Suprapubic skin (tissue), 4 donors: ENCODE results near the gene CDH13. TPM values are rescaled to one million over a fixed set of nuclear protein-coding genes. Genes with fewer than 3 reads are reported as not detected.
A peak's percentile ranks its signal among the peaks of the same experiment; 100 is the strongest.

Experiments used
- DNase-seq, 2 donors: peaks; one replicate each; pipeline ENCODE4 v3.0.0-alpha.2; 2019; ENCODE audit warnings: low spot score in 2 of 2
- H3K27ac ChIP-seq: fragments of 200-600 bp; sonication (generic); one replicate; pipeline ENCODE4 v1.5.1; 2019
- H3K27me3 ChIP-seq: fragments of 200-600 bp; sonication (generic); one replicate; pipeline ENCODE4 v1.5.1; 2019
- H3K36me3 ChIP-seq: fragments of 200-600 bp; sonication (generic); one replicate; pipeline ENCODE4 v1.5.1; 2019
- H3K4me1 ChIP-seq: fragments of 200-600 bp; sonication (generic); one replicate; pipeline ENCODE4 v1.5.1; 2019
- H3K4me3 ChIP-seq: fragments of 200-600 bp; sonication (generic); one replicate; pipeline ENCODE4 v1.5.1; 2019; ENCODE audit warnings: mild to moderate bottlenecking
- H3K9me3 ChIP-seq: fragments of 200-600 bp; sonication (generic); one replicate; pipeline ENCODE4 v1.5.1; 2019
- EP300 ChIP-seq: sonication (generic); formaldehyde crosslinking; IDR thresholded peaks from one replicate; pipeline ENCODE4 v1.6.1; 2017; ENCODE audit warnings: antibody characterized with exemption
- POLR2A ChIP-seq, 2 donors: fragments of 450-650 bp; IDR thresholded peaks; one replicate each; pipeline ENCODE4 v1.6.1; 2017; ENCODE audit warnings: antibody characterized with exemption in 2 of 2, mild to moderate bottlenecking in 2 of 2, moderate library complexity in 2 of 2
- POLR2AphosphoS5 ChIP-seq, 3 donors: sonication (generic); formaldehyde crosslinking; IDR thresholded peaks; one replicate each; pipeline ENCODE4 v1.6.1; 2017; ENCODE audit warnings: antibody characterized with exemption in 3 of 3
- WGBS: methylation state at CpG from one replicate; pipeline ENCODE4 v1.1.5; 2018; 5-methylcytosine and 5-hydroxymethylcytosine counted together
- total RNA-seq, 4 donors: library from RNA; depleted of rRNA; stranded (reverse); fragments of >200 nt; gene quantifications; one replicate each; pipeline ENCODE4 v1.1.0, GENCODE V29; 2016
- TF ChIP-seq, protein P1 (sequence below), 2 donors: fragments of 200-600 bp in 1 of 2; fragments of 450-650 bp in 1 of 2; sonication (generic) in 1 of 2; IDR thresholded peaks; one replicate each; pipeline ENCODE4 v1.5.1; 2016 to 2019; ENCODE audit warnings: antibody characterized with exemption in 2 of 2, mild to moderate bottlenecking in 1 of 2, moderate library complexity in 1 of 2

Gene CDH13
- total RNA-seq, 4 donors from 2014 or later: 90.4 to 176 (median 139) TPM

DNA sequence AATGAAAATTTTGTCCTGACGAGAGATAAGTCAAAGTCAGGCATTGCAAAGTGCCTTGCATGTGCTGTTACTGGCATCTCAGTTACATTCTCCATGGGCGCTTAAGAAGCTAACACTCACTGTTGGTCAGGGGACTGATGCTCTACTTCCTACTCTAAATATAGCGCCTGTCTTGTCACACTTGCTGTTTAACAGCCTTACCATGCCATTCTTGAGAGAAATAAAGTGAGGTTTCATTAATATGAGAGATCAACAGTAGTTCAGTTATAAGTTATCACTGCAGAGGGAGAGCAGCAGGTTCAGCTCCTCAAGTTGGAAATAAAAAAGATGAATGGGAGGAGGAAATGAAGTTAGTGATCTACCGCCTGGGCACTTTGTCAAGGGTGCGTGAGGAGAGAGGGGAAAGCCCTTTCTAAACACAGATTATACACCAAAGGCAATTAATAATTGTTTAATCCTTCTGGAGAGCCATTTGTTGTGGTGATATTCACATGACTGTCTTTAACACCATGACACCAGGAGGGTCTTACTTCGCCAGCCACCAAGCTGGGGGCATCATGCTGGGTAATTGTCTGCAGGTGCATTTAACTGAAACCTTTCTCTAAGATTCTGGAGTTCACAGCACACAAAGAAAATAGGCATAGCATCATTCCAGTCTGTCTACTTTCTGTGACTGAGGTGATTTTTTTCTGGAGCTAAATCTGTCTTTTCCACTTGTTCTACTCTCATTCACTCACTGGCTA lies 612.4 kb downstream of the CDH13 start:
- Histone ChIP-seq H3K9me3 (no peaks in the 10 kb centered on the region), H3K36me3 (no peaks in the 10 kb centered on the region), H3K4me3 (no peak overlapping the region), H3K4me1 (no peaks in the 10 kb centered on the region), H3K27ac (no peak overlapping the region), H3K27me3 (no peaks in the 10 kb centered on the region)
- no peak for DNase-seq
- 60% methylated on average over 6 of the region's 6 CpGs for WGBS
- TF ChIP-seq EP300: no peak
- TF ChIP-seq POLR2A (IDR thresholded peaks at IDR 0.05): no peak
- TF ChIP-seq POLR2AphosphoS5 (IDR thresholded peaks at IDR 0.05): no peak
- TF ChIP-seq, protein P1, sequence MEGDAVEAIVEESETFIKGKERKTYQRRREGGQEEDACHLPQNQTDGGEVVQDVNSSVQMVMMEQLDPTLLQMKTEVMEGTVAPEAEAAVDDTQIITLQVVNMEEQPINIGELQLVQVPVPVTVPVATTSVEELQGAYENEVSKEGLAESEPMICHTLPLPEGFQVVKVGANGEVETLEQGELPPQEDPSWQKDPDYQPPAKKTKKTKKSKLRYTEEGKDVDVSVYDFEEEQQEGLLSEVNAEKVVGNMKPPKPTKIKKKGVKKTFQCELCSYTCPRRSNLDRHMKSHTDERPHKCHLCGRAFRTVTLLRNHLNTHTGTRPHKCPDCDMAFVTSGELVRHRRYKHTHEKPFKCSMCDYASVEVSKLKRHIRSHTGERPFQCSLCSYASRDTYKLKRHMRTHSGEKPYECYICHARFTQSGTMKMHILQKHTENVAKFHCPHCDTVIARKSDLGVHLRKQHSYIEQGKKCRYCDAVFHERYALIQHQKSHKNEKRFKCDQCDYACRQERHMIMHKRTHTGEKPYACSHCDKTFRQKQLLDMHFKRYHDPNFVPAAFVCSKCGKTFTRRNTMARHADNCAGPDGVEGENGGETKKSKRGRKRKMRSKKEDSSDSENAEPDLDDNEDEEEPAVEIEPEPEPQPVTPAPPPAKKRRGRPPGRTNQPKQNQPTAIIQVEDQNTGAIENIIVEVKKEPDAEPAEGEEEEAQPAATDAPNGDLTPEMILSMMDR (IDR thresholded peaks at IDR 0.05): no peak

DNA sequence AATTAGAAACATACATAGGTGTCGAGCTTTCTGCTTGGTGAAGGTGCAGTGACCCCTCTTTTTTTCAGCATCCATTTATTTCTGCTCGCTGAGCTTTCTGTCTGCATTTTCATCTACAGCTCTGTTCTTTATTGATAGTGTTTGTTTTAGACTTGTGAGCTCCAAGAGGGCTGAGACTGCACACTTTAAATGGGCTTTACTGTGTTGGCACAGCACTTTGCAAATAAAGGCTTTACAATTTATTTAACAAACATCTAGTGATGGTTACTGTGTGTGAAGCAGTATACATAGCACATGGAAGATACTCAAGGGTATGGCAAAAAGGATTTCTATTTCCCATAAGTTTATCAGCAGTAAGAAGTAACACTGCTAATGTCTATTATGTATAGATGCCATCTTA lies 617.3 kb downstream of the CDH13 start:
- Histone ChIP-seq H3K9me3 (no peaks in the 10 kb centered on the region), H3K27me3 (no peaks in the 10 kb centered on the region), H3K27ac (no peak overlapping the region), H3K4me3 (no peak overlapping the region), H3K36me3 (no peaks in the 10 kb centered on the region), H3K4me1 (peaks cover 4% of the 10 kb centered on the region)
- no peak for TF ChIP-seq POLR2A (IDR thresholded peaks at IDR 0.05)
- TF ChIP-seq EP300: no peak
- no peak for TF ChIP-seq POLR2AphosphoS5 (IDR thresholded peaks at IDR 0.05)
- TF ChIP-seq, protein P1 (IDR thresholded peaks at IDR 0.05): no peak
- no peak for DNase-seq
- 92% methylated on average over 2 of the region's 2 CpGs for WGBS

DNA sequence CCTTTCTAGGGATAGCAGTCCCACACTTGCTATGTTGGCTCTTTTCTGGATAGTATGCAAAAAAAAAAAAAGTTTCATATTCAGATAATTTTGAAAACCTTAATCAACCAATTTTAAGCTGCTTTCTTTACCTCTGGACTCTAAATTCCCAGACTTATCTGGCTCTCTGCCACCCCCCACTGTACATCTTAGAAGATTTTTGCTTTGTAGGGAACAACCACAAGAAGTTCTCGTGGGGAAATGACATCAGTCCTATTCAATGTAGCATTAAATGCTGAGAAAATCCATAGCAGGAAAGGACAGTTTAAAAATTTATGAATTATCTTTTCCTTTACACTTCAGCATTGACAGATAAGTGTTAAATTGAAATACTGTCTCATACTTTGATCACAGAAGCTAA lies 618.3 kb downstream of the CDH13 start:
- DNase-seq: no peak
- no peaks in the 10 kb centered on the region for H3K27me3 ChIP-seq
- H3K9me3 ChIP-seq: no peaks in the 10 kb centered on the region
- H3K27ac ChIP-seq: no peak overlapping the region
- no peaks in the 10 kb centered on the region for H3K36me3 ChIP-seq
- WGBS: 80% methylated on average over 1 of the region's 1 CpG
- no peak overlapping the region for H3K4me3 ChIP-seq
- H3K4me1 ChIP-seq: peaks cover 4% of the 10 kb centered on the region
- TF ChIP-seq POLR2A (IDR thresholded peaks at IDR 0.05): no peak
- TF ChIP-seq, protein P1 (IDR thresholded peaks at IDR 0.05): no peak
- TF ChIP-seq EP300: no peak
- no peak for TF ChIP-seq POLR2AphosphoS5 (IDR thresholded peaks at IDR 0.05)

DNA sequence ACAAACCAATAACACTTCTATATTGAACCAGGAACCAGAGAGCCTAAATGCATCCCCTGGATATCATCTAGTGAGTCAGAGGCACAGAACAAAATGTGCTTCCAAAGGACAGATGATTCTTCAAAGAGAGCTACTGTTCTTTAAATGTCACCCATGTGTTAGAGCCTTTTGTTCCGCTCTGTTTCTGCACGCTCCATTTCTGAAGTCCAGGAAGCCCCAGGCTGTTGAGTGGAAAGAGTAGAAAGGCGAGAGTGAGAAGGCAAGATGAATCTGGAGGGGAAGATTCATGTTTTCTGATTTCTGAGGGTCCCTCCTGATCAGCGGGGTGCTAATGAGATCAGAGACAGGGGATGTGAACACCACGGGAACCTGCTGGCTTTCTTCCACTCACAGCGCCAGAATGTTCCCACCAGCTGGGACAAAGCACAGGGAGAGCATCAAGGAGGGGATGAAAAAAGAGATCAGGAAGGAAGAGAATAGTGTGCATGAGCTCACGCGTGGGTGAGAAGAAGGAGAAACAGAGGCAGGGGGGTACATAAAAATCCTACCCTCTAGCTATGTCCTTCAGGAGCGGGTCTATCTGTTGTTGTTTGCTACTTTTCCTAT lies 621.1 kb downstream of the CDH13 start:
- Histone ChIP-seq H3K9me3 (no peaks in the 10 kb centered on the region), H3K4me3 (no peak overlapping the region), H3K27me3 (no peaks in the 10 kb centered on the region), H3K4me1 (peaks cover 4% of the 10 kb centered on the region), H3K36me3 (no peaks in the 10 kb centered on the region), H3K27ac (peak overlapping the region; percentile 91)
- no peak for DNase-seq
- TF ChIP-seq EP300 (no peak), POLR2A (IDR thresholded peaks at IDR 0.05) (no peak), POLR2AphosphoS5 (IDR thresholded peaks at IDR 0.05) (no peak)
- TF ChIP-seq, protein P1 (IDR thresholded peaks at IDR 0.05): no peak
- 66% methylated on average over 9 of the region's 9 CpGs for whole genome bisulfite sequencing

DNA sequence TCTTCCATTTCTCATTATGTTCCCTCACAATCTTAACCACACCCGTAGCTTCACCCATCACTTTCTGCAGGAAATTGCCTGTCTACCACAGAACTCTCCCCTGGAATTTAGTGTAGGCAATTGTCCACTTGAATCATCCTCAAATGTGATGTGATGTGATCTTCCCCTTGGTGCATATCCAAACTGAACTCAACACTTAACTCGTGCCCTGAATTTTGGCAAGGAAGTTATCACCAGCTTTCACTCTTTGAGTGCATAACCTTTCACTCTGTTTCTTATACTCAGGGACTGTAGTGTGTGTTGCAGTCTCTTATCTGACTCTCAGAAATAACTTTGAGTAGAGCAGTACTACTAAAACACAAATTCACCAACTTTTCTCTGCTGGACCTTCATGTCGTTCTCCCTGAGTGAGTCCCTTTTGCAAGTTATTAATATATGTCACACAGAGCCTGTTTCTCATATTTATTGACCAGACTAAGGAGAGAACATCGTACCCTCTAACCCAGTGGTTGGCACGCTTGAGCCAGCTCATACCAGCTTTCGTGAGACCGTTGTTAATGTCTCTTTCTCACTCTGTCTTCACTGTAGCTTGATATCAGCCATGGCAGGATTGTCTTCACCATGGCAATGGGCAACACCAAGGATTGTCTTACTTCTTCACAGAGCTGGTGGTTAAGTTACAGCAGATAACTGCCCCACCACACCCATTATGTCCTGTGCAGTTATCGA lies 622.1 kb downstream of the CDH13 start:
- 79% methylated on average over 8 of the region's 8 CpGs for WGBS
- no peaks in the 10 kb centered on the region for H3K9me3 ChIP-seq
- peak overlapping the region; percentile 91 for H3K27ac ChIP-seq
- peaks cover 4% of the 10 kb centered on the region for H3K4me1 ChIP-seq
- H3K27me3 ChIP-seq: no peaks in the 10 kb centered on the region
- no peaks in the 10 kb centered on the region for H3K36me3 ChIP-seq
- TF ChIP-seq, protein P1 (IDR thresholded peaks at IDR 0.05): no peak
- TF ChIP-seq POLR2A (IDR thresholded peaks at IDR 0.05) (no peak), POLR2AphosphoS5 (IDR thresholded peaks at IDR 0.05) (no peak)
- DNase-seq: no peak
- H3K4me3 ChIP-seq: no peak overlapping the region
